Right lobe of liver (tissue), 6 donors: ENCODE measurements around the gene GTF2IRD1. TPM values are rescaled to one million over a fixed set of nuclear protein-coding genes. Genes with fewer than 3 reads are reported as not detected.
A peak's percentile ranks its signal among the peaks of the same experiment; 100 is the strongest.
"Not testable (repeated sequence)": the region's sequence is repeated elsewhere in the genome, so short reads cannot be mapped to it uniquely, and the experiment has no call there.

ENCODE experiments used
- ATAC-seq, 4 donors: fragments of 200-7000 bp; cut with Tn5 transposase; one replicate each; pipeline ENCODE4 v1.9.1; 2020; ENCODE audit warnings: mild to moderate bottlenecking in 4 of 4, moderate library complexity in 4 of 4
- DNase-seq, 3 donors: peaks; one replicate each; pipeline ENCODE4 v3.0.0-alpha.2; 2020
- H3K27ac ChIP-seq, 3 donors: fragments of 200-600 bp; one replicate each; pipeline ENCODE4 v1.8.0; 2022
- H3K27me3 ChIP-seq, 2 donors: fragments of 200-600 bp; one replicate each; pipeline ENCODE4 v1.8.0; 2022
- H3K36me3 ChIP-seq, 4 donors: fragments of 200-600 bp; sonication (generic) in 1 of 4; one replicate each; pipeline versions ENCODE4 v1.5.1 to v1.8.0; 2017 to 2022; ENCODE audit warnings: control low read depth in 1 of 4
- H3K4me1 ChIP-seq, 4 donors: fragments of 200-600 bp; sonication (generic) in 1 of 4; one replicate each; pipeline versions ENCODE4 v1.5.1 to v1.8.0; 2017 to 2022; ENCODE audit warnings: control low read depth in 1 of 4
- H3K4me3 ChIP-seq, 3 donors: fragments of 200-600 bp; one replicate each; pipeline ENCODE4 v1.8.0; 2022
- H3K9me3 ChIP-seq, 4 donors: fragments of 200-600 bp; sonication (generic) in 1 of 4; one replicate each; pipeline versions ENCODE4 v1.5.1 to v1.8.0; 2017 to 2022; ENCODE audit warnings: control low read depth in 1 of 4
- CTCF ChIP-seq, 4 donors: fragments of 200-600 bp in 3 of 4; fragments of 450-650 bp in 1 of 4; IDR thresholded peaks; one replicate each; pipeline versions ENCODE4 v1.5.1 to v1.8.0; 2016 to 2022; ENCODE audit warnings: antibody characterized with exemption in 4 of 4, mild to moderate bottlenecking in 2 of 4
- POLR2A ChIP-seq: fragments of 450-650 bp; IDR thresholded peaks from one replicate; pipeline ENCODE4 v1.6.1; 2017; ENCODE audit warnings: antibody characterized with exemption, mild to moderate bottlenecking
- WGBS: methylation state at CpG from one replicate; pipeline ENCODE4 v1.1.6; 2018; ENCODE audit warnings: low coverage, low lambda C conversion rate; ENCODE audit not compliant: insufficient coverage; ENCODE audit errors: missing lambda C conversion rate; 5-methylcytosine and 5-hydroxymethylcytosine counted together
- intact Hi-C, 2 donors: fragments of 100-400 bp; cut with DNase I; formaldehyde crosslinking; loops; one replicate each; pipeline versions ENCODE4 v1.11.2 to v1.14.1; 2022
- total RNA-seq, 6 experiments: library from RNA; depleted of rRNA in 2 of 6; stranded (reverse); fragments of >200 nt in 2 of 6; fragmentation: NEBNext Ultra II Directional in 3 of 6; extraction: Animal tissue kit (Norgen Biotek cat#: 25700) in 3 of 6; gene quantifications; one replicate each; pipeline versions ENCODE4 v1.1.0 to v1.2.4, GENCODE V29; 2016 to 2023
- donor health status: DM: no; HTN: yes; CAD: no.
- donor health status: DM: no; HTN: no; CAD: no.
- donor health status: DM: no; HTN: no; CAD: no.
- donor health status: DM: no; HTN: yes; CAD: no.
- donor health status: DM: no; HTN: yes; CAD: no.

The GTF2IRD1 gene
- total RNA-seq, 6 experiments from 2014 or later = 1.9 to 9.8 (median 6.5) TPM

GRCh38 chr7:74489997-74490945 lies 36.6 kb downstream of the GTF2IRD1 start:
- no peak for DNase-seq
- no peaks in the 10 kb centered on the region for H3K9me3 ChIP-seq
- peaks cover 0 to 4% (median 0%) of the 10 kb centered on the region in 4 donors for H3K4me1 ChIP-seq
- intact Hi-C loops = no loop called here
- H3K27ac ChIP-seq = no peak overlapping the region
- 81% methylated on average over 11 of the region's 19 CpGs for WGBS
- no peaks in the 10 kb centered on the region for H3K27me3 ChIP-seq
- H3K36me3 ChIP-seq = no peaks in the 10 kb centered on the region
- TF ChIP-seq POLR2A = no peak
- TF ChIP-seq CTCF (IDR thresholded peaks at IDR 0.05) = no peak
- no peak for ATAC-seq
- H3K4me3 ChIP-seq = no peak overlapping the region

DNA sequence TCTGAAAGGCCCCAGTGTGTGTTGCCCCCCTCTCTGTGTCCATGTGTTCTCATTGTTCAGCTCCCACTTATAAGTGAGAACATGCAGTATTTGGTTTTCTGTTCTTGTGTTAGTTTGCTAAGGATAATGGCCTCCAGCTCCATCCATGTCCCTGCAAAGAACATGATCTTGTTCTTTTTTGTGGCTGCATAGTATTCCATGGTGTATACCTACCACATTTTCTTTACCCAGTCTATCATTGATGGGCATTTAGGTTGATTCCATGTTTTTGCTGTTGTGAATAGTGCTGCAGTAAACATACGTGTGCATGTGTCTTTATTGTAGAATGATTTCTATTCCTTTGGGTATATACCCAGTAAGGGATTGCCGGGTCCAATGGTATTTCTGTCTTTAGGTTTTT lies 37.8 kb downstream of the GTF2IRD1 start:
- DNase-seq, intact Hi-C loops, H3K4me3 ChIP-seq, H3K4me1 ChIP-seq, H3K9me3 ChIP-seq, H3K27ac ChIP-seq, H3K36me3 ChIP-seq, H3K27me3 ChIP-seq, ATAC-seq: not testable (repeated sequence)
- 100% methylated on average over 1 of the region's 2 CpGs for WGBS

DNA sequence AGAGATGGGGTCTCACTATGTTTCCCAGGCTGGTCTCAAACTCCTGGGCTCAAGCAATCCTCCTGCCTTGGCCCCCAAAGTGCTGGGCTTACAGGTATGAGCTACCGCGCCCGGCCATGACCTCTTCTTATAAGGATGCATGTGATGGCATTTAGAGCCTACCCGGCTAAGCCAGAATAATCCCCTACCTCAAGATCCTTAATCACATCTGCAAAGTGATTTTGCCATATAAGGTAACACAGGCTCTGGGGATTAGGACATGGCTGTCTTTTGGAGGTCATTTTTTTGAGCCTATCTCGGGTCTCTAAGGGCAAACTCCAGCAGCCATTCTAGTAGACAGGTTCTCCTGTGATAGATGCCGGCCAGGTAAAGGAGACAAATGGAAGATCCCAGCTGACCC lies 39.6 kb downstream of the GTF2IRD1 start:
- 93% methylated on average over 5 of the region's 6 CpGs for WGBS
- TF ChIP-seq CTCF (IDR thresholded peaks at IDR 0.05) (no peak), POLR2A (no peak)
- intact Hi-C loops = no loop called here
- Histone ChIP-seq H3K4me1 (peaks cover 0 to 4% (median 0%) of the 10 kb centered on the region in 4 donors), H3K36me3 (no peaks in the 10 kb centered on the region), H3K27ac (no peak overlapping the region), H3K9me3 (no peaks in the 10 kb centered on the region), H3K27me3 (no peaks in the 10 kb centered on the region), H3K4me3 (no peak overlapping the region)
- DNase-seq (no peak), ATAC-seq (no peak)

- H3K4me1 ChIP-seq = peaks cover 0 to 4% (median 0%) of the 10 kb centered on the region in 4 donors
- ATAC-seq = peak in 3 of 4 donors; percentile 33 to 61 (median 56)
Measured at GRCh38 chr7:74494076-74494548, 40.4 kb downstream of the GTF2IRD1 start.

More at GRCh38 chr7:74494076-74494548, 40.4 kb downstream of the GTF2IRD1 start:
- TF ChIP-seq POLR2A (no peak), CTCF (IDR thresholded peaks at IDR 0.05) (no peak)
- intact Hi-C loops = no loop called here
- Histone ChIP-seq H3K4me3 (no peak overlapping the region), H3K27me3 (no peaks in the 10 kb centered on the region), H3K9me3 (no peaks in the 10 kb centered on the region), H3K36me3 (no peaks in the 10 kb centered on the region), H3K27ac (no peak overlapping the region)
- WGBS = 50% methylated on average over 9 of the region's 14 CpGs
- no peak for DNase-seq
